Activated CD4-positive, alpha-beta T cell treated with anti-CD3 and anti-CD28 coated beads for 36 hours (primary cell): Measurements from ENCODE around the gene EDN2. TPM values are rescaled to one million over a fixed set of nuclear protein-coding genes. Genes with fewer than 3 reads are reported as not detected.

Source experiments
- ATAC-seq: fragments of 200-7000 bp; cut with Tn5 transposase; one replicate; pipeline ENCODE4 v1.10.0; 2021; ENCODE audit warnings: mild to moderate bottlenecking, moderate library complexity
- CTCF ChIA-PET: fragments of 350-600 bp; sonication (Branson Sonifier 250); formaldehyde crosslinking; loops from one replicate; lab custom pipeline; 2021; ENCODE audit warnings: antibody characterized with exemption; lab: Charles Lee
- POLR2A ChIA-PET: fragments of 350-600 bp; sonication (Branson Sonifier 250); formaldehyde crosslinking; loops from one replicate; lab custom pipeline; 2021; ENCODE audit warnings: antibody characterized with exemption, inconsistent platforms; lab: Charles Lee
- DNase-seq: peaks from one replicate; pipeline ENCODE4 v3.0.0-alpha.2; 2020
- H3K27ac Mint-ChIP-seq: one replicate; pipeline ENCODE4 v1.8.0; 2021; ENCODE audit warnings: mixed read lengths
- H3K27me3 Mint-ChIP-seq: one replicate; pipeline ENCODE4 v1.8.0; 2021; ENCODE audit warnings: mixed read lengths
- H3K36me3 Mint-ChIP-seq: one replicate; pipeline ENCODE4 v1.8.0; 2021; ENCODE audit warnings: low read depth, mixed read lengths
- H3K4me1 Mint-ChIP-seq: one replicate; pipeline ENCODE4 v1.8.0; 2021; ENCODE audit warnings: mixed read lengths
- H3K4me3 Mint-ChIP-seq: one replicate; pipeline ENCODE4 v1.8.0; 2021; ENCODE audit warnings: mild to moderate bottlenecking, moderate library complexity, mixed read lengths
- H3K9me3 Mint-ChIP-seq: one replicate; pipeline ENCODE4 v1.8.0; 2021; ENCODE audit warnings: low read depth, mixed read lengths
- intact Hi-C, 2 experiments: fragments of 100-400 bp; cut with DNase I in 1 of 2; cut with micrococcal nuclease in 1 of 2; formaldehyde crosslinking; loops; one replicate each; pipeline versions ENCODE4 v1.14.2 to v1.15.1; 2022 to 2024; cut with DNase I, micrococcal nuclease
- total RNA-seq, 2 experiments: library from RNA; stranded (reverse); gene quantifications; one replicate each; pipeline ENCODE4 v1.2.3, GENCODE V29; 2021

The EDN2 gene
- total RNA-seq, 2 experiments from 2014 or later = not detected

- POLR2A ChIA-PET = no interaction called here
- Mint-ChIP-seq H3K27ac (no peak overlapping the region), H3K27me3 (no peaks in the 10 kb centered on the region), H3K36me3 (no peaks in the 10 kb centered on the region), H3K4me3 (no peak overlapping the region), H3K9me3 (no peaks in the 10 kb centered on the region), H3K4me1 (no peaks in the 10 kb centered on the region)
- CTCF ChIA-PET = no interaction called here
- no peak for ATAC-seq
- DNase-seq = no peak
- intact Hi-C loops = no loop called here
Measured at GRCh38 chr1:41471658-41472057, 12.8 kb downstream of the EDN2 start.

GRCh38 chr1:41469706-41470105 is 14.8 kb downstream of the EDN2 start:
- no peaks in the 10 kb centered on the region for H3K4me1 Mint-ChIP-seq
- ChIA-PET CTCF (no interaction called here), POLR2A (no interaction called here)
- intact Hi-C loops = no loop called here
- H3K4me3 Mint-ChIP-seq = no peak overlapping the region
- DNase-seq (no peak), ATAC-seq (no peak)
- H3K27ac Mint-ChIP-seq = no peak overlapping the region
- H3K9me3 Mint-ChIP-seq = no peaks in the 10 kb centered on the region
- no peaks in the 10 kb centered on the region for H3K27me3 Mint-ChIP-seq
- H3K36me3 Mint-ChIP-seq = no peaks in the 10 kb centered on the region

GRCh38 chr1:41468122-41468762 is 16.2 kb downstream of the EDN2 start:
- no peaks in the 10 kb centered on the region for H3K27me3 Mint-ChIP-seq
- H3K4me1 Mint-ChIP-seq = no peaks in the 10 kb centered on the region
- CTCF ChIA-PET = interaction anchor here (0.6 kb wide), 1 partner anchor 129 kb away, joined by 3 read pairs; no protein-coding TSS in a partner anchor
- H3K9me3 Mint-ChIP-seq = no peaks in the 10 kb centered on the region
- DNase-seq = no peak
- POLR2A ChIA-PET = no interaction called here
- H3K4me3 Mint-ChIP-seq = no peak overlapping the region
- intact Hi-C loops = no loop called here
- no peaks in the 10 kb centered on the region for H3K36me3 Mint-ChIP-seq
- H3K27ac Mint-ChIP-seq = no peak overlapping the region
- ATAC-seq = no peak

GRCh38 chr1:41467673-41468072 is 16.8 kb downstream of the EDN2 start:
- intact Hi-C loops = no loop called here
- Mint-ChIP-seq H3K4me3 (no peak overlapping the region), H3K27me3 (no peaks in the 10 kb centered on the region), H3K4me1 (no peaks in the 10 kb centered on the region), H3K27ac (no peak overlapping the region), H3K36me3 (no peaks in the 10 kb centered on the region), H3K9me3 (no peaks in the 10 kb centered on the region)
- ATAC-seq (no peak), DNase-seq (no peak)
- POLR2A ChIA-PET = no interaction called here
- CTCF ChIA-PET = interaction anchor here (1.4 kb wide), 1 partner anchor 153 kb away, joined by 3 read pairs; no protein-coding TSS in a partner anchor

GRCh38 chr1:41466146-41466545 is 18.3 kb downstream of the EDN2 start:
- intact Hi-C loops = no loop called here
- ATAC-seq (no peak), DNase-seq (no peak)
- H3K9me3 Mint-ChIP-seq = no peaks in the 10 kb centered on the region
- no peaks in the 10 kb centered on the region for H3K27me3 Mint-ChIP-seq
- H3K27ac Mint-ChIP-seq = no peak overlapping the region
- CTCF ChIA-PET = interaction anchor here (1.4 kb wide), 1 partner anchor 151 kb away, joined by 3 read pairs; no protein-coding TSS in a partner anchor
- no peaks in the 10 kb centered on the region for H3K36me3 Mint-ChIP-seq
- H3K4me1 Mint-ChIP-seq = no peaks in the 10 kb centered on the region
- POLR2A ChIA-PET = no interaction called here
- H3K4me3 Mint-ChIP-seq = no peak overlapping the region

- Mint-ChIP-seq H3K9me3 (no peaks in the 10 kb centered on the region), H3K27ac (no peak overlapping the region), H3K4me3 (no peak overlapping the region), H3K4me1 (no peaks in the 10 kb centered on the region), H3K36me3 (no peaks in the 10 kb centered on the region), H3K27me3 (no peaks in the 10 kb centered on the region)
- ChIA-PET POLR2A (no interaction called here), CTCF (no interaction called here)
- ATAC-seq (no peak), DNase-seq (no peak)
- intact Hi-C loops = no loop called here
Measured at GRCh38 chr1:41465741-41466140, 18.7 kb downstream of the EDN2 start.

- no peak overlapping the region for H3K27ac Mint-ChIP-seq
- CTCF ChIA-PET = interaction anchor here (0.6 kb wide), 1 partner anchor 293 kb away, joined by 3 read pairs; no protein-coding TSS in a partner anchor
- POLR2A ChIA-PET = interaction anchor here (0.5 to 0.6 kb wide), 2 partner anchors 18 to 303 kb away, joined by 3 read pairs; no protein-coding TSS in a partner anchor
- no peaks in the 10 kb centered on the region for H3K27me3 Mint-ChIP-seq
- H3K4me1 Mint-ChIP-seq = no peaks in the 10 kb centered on the region
- ATAC-seq = no peak
- H3K36me3 Mint-ChIP-seq = no peaks in the 10 kb centered on the region
- H3K4me3 Mint-ChIP-seq = no peak overlapping the region
- no peaks in the 10 kb centered on the region for H3K9me3 Mint-ChIP-seq
- no peak for DNase-seq
- intact Hi-C loops = no loop called here
Measured at GRCh38 chr1:41464885-41465284, 19.6 kb downstream of the EDN2 start.

GRCh38 chr1:41463516-41463915 is 21.0 kb downstream of the EDN2 start:
- intact Hi-C loops = no loop called here
- ATAC-seq (no peak), DNase-seq (no peak)
- Mint-ChIP-seq H3K27me3 (no peaks in the 10 kb centered on the region), H3K9me3 (no peaks in the 10 kb centered on the region), H3K36me3 (no peaks in the 10 kb centered on the region), H3K27ac (no peak overlapping the region), H3K4me1 (no peaks in the 10 kb centered on the region), H3K4me3 (no peak overlapping the region)
- ChIA-PET CTCF (interaction anchor here (0.6 to 0.8 kb wide), 3 partner anchors 20 to 248 kb away, joined by 3 to 4 read pairs (median 3); no protein-coding TSS in a partner anchor), POLR2A (no interaction called here)

- Mint-ChIP-seq H3K36me3 (no peaks in the 10 kb centered on the region), H3K27ac (no peak overlapping the region), H3K27me3 (no peaks in the 10 kb centered on the region), H3K4me1 (no peaks in the 10 kb centered on the region), H3K4me3 (no peak overlapping the region), H3K9me3 (no peaks in the 10 kb centered on the region)
- intact Hi-C loops = no loop called here
- CTCF ChIA-PET = interaction anchor here (0.6 to 0.8 kb wide), 2 partner anchors 19 to 711 kb away, joined by 3 read pairs; no protein-coding TSS in a partner anchor
- POLR2A ChIA-PET = no interaction called here
- ATAC-seq (no peak), DNase-seq (no peak)
Measured at GRCh38 chr1:41462680-41463004, 21.8 kb downstream of the EDN2 start.

- intact Hi-C loops = no loop called here
- ATAC-seq = no peak
- POLR2A ChIA-PET = no interaction called here
- Mint-ChIP-seq H3K4me3 (no peak overlapping the region), H3K4me1 (no peaks in the 10 kb centered on the region), H3K9me3 (no peaks in the 10 kb centered on the region), H3K27ac (no peak overlapping the region), H3K27me3 (no peaks in the 10 kb centered on the region), H3K36me3 (no peaks in the 10 kb centered on the region)
- no peak for DNase-seq
- CTCF ChIA-PET = no interaction called here
Measured at GRCh38 chr1:41461790-41462679, 22.4 kb downstream of the EDN2 start.

- CTCF ChIA-PET = no interaction called here
- Mint-ChIP-seq H3K27me3 (no peaks in the 10 kb centered on the region), H3K4me1 (no peaks in the 10 kb centered on the region), H3K36me3 (no peaks in the 10 kb centered on the region), H3K4me3 (no peak overlapping the region), H3K27ac (no peak overlapping the region), H3K9me3 (no peaks in the 10 kb centered on the region)
- POLR2A ChIA-PET = no interaction called here
- intact Hi-C loops = no loop called here
- no peak for ATAC-seq
- no peak for DNase-seq
Measured at GRCh38 chr1:41456847-41457540, 27.5 kb downstream of the EDN2 start.
